Inflammatory macrophage (primary cell): ENCODE results near the gene YBX3.
A peak's percentile ranks its signal among the peaks of the same experiment; 100 is the strongest.
"Not testable (repeated sequence)": the region's sequence is repeated elsewhere in the genome, so short reads cannot be mapped to it uniquely, and the experiment has no call there.

Experiments
- DNase-seq, 2 donors: peaks; one replicate each; pipeline ENCODE4 v3.0.0-alpha.2; 2020 to 2022
- total RNA-seq, 18 experiments: gene quantifications; one replicate each; lab custom pipeline; 2026; ENCODE audit warnings: mixed read lengths in 6 of 18, inconsistent platforms in 2 of 18; lab: John Stamatoyannopoulos, UW

YBX3 gene
- total RNA-seq, result 62.7 to 142 (median 83.3) reads per million in 18 experiments

DNA sequence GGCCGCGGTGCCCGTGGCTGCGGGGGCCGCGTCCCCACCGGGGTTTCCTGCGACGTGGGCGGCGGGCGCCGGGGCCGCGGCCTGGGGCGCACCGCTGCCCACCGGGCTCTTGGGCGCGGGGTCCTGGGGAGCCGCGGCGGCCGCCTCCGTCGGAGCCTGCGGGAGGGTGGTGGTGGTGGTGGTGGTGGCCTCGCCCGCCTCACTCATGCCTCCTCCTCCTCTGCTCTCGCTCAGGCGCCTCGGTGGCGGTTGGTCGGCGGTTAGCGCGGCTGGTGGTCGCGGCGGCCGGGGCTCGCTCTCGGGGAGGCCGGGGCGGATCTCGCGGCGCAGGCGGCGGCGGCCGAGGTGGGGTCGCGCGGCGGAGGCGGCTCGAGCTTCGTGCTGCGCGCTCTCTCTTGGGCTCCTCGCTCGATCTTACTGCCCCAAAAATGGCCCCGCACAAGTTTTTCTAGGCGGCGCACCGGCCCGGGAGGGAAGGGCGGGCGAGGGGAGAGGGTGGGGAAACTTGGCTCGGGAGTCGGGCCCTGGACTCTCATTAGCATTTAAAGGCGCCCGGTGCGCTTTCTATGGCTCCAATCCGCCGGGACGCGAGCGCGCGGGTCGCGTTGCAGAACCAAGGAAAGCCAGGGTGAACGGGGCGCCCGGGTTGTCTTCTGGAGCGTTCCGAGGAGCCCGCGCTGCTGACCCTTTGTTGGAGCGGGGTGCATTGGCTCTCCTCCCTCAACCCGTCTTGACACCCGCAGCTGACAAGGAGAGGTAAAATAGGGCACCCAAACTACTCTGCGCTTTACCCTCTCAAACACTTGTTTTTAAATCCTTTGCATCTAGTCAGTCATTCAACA is at the start of gene YBX3:
Gene YBX3 (minus strand): TSS at position 419 of the 842 bp plus-strand sequence. CDS start 212 bp downstream, at position 207.
- DNase-seq, result peak; percentile 79 to 83

DNA sequence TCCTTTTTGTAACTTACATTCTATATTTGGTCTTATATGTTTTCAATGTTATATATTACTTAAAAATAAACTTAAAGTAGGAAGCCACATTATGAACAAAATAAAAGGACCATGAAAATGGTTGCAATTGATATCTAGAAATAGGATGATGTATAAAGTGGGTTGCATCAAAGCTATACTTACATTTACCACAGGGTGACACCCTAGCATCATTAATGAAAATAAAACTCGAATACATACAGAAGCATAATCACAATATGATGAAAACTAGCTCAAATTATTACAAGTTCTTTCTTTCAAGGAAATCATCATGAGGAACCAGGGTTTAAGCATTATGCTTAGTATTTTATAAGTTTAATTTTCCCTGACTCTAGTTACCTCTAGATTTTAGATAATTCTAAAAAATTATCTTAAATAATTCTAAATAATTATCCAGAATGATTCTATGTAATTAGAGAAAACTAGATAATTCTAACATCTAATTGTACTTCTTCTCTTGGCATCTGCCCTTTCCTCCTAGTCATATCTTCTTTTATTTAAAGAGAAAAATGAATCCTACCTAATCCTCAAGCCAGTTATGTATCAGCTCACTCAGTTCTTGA is 48.1 kb upstream of the YBX3 start:
- peak; percentile 6 to 57 for DNase-seq

DNA sequence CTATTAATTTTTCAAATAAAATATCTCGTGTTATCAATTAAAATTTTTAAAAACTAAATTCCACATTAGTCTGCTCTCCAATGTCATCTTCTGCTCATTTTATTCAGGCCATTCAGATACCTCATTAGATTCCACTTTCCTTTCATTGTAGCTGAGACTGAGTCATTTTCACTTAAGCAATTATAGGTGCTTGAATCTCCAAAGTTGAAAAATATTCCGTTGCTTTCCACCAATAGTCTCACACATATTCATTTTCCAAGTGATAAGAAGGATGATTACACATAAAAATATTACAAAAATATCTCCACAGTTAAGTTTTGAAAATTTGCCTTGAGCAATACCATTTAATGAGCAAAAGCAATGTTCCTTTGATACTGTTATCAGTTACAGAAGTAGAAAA is 36.5 kb upstream of the YBX3 start:
- no peak for DNase-seq

DNA sequence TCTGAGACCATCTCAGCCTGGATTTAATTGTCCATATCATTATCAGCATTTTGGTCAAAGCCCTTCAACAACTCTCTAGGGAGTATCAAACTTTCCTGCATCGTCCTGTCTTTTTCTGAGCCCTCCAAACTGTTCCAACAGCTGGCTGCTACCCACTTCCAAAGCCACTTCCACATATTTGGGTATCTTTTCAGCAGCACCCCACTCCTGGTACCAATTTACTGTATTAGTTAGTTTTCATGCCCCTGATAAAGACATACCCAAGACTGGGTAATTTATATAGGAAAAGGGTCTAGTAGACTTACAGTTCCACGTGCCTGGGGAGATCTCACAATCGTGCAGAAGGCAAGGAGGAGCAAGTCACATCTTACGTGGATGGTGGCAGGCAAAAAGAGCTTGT is 33.1 kb upstream of the YBX3 start:
- no peak for DNase-seq

DNA sequence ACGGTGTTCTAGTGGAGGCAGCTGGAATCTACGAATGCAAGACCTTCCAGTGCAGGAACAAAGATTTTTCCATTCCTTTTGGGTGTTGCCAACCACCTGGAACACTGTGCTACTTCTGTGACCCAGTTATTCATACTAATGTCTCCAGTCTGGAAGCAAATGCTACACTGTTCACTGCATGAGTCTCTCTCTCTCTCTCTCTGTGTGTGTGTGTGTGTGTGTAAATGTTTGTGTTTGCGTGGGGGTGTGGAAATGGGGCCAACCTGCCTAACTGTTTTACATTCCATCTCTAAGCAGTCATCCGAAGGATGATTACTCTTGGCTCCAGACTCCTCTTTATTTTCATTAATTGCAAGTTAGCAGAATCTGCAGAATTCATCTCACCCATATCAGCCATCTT is 29.9 kb upstream of the YBX3 start:
- no peak for DNase-seq

DNA sequence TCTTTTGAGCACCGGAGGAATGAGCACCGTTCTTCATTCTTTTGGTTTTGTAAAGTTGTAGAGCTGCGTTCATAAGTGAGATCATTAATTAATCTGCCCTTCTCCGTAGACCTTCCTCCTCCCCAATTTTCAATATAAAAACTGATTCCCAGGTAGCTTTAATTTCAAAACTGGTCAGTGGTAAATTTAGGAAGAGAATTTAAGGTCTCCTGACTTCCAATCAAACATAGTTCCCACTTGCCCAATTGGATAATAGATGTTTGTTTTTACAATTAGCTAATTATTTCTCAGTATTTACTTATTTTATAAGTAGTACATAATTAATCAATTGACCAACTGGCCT is 27.2 kb upstream of the YBX3 start:
- DNase-seq, result no peak

DNA sequence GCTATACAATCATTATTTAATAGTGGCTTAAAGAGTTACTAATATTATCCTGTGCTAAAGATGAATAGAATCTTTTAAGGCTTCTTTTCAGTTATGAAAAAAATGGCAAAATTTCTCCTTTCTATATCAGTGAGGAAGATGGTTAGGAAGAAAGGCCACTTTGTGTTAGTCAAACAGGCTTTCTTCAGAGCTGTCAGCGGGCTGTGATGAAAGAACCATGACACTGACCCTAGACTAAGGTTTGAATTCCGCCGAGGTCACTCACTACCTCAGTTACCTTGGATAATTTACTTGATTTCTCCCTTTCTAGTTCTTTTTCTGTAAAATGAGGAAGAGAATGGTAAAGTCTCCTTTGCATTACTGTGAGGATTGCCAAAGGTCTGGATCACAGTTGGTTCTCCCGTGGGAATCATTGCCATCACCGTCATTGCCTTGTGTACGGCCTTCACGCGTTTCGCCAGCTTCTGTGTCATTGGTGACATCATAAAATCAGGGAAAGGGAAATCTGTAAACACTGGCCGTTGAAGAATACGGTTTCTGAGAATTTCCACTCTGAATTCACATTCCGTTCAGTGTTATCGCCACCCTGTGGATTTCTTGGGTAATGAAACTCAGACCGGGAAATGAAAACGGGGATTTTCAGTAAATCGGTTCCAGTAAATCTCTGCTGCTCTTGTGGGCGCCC is 26.7 kb upstream of the YBX3 start:
- peak; percentile 83 to 91 for DNase-seq

DNA sequence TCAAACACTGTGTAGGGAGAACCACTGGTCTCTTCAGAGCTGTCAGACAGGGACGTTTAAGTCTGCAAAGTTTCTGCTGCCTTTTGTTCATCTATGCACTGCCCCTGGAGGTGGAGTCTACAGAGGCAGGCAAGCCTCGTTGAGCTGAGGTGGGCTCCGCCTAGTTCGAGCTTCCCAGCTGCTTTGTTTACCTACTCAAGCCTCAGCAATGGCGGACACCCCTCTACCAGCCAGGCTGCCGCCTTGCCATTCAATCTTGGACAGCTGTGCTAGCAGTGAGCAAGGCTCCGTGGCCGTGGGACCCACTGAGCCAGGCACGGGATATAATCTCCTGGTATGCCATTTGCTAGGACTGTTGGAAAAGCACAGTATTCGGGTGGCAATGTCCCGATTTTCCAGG is 24.6 kb upstream of the YBX3 start:
- DNase-seq, result no peak

DNA sequence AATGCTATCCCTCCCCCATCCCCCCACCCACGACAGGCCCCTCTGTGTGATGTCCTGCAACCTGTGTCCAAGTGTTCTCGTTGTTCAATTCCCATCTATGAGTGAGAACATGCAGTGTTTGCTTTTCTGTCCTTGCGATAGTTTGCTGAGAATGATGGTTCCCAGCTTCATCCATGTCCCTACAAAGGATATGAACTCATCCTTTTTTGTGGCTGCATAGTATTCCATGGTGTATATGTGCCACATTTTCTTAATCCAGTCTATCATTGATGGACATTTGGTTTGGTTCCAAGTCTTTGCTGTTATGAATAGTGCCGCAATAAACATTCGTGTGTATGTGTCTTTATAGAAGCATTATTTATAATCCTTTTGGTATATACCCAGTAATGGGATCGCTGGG is 20.3 kb upstream of the YBX3 start:
- DNase-seq, result not testable (repeated sequence)

DNA sequence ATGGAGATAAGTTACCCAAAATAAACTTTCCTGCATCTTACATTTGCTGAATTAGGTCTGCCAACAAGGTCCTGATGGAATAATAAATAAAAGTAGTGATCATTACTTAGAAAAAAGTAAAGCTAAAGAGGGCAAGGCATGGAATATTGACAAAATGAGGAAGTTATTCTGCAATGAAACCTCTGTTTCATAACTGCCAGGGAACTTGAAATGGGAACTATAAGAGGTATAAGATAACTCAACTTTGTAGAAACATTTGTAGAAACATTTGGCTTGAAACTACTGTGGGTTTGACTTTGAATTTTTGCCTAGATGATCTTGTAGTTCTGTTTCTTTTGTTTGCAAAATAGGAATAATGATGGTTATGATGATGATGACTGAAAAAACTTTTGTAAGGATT is 18.7 kb upstream of the YBX3 start:
- DNase-seq, result peak; percentile 63 to 85

DNA sequence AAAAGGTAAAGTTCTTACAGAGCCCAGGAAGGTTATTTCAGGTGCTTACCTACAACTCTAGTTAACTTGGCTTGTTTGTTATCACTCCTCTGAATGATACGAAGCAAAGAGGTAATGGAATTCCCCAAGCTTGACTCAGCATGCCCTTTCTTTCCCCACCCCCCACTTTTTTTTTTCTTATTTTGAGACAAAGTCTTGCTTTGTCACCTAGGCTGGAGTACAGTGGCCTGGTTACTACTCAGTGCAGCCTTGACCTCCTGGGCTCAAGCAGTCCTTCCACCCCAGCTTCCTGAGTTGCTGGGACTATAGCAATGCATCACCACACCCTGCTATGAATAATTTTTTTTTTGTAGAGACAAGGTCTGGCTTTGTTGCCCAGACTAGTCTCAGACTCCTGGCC is 17.1 kb upstream of the YBX3 start:
- DNase-seq, result no peak

DNA sequence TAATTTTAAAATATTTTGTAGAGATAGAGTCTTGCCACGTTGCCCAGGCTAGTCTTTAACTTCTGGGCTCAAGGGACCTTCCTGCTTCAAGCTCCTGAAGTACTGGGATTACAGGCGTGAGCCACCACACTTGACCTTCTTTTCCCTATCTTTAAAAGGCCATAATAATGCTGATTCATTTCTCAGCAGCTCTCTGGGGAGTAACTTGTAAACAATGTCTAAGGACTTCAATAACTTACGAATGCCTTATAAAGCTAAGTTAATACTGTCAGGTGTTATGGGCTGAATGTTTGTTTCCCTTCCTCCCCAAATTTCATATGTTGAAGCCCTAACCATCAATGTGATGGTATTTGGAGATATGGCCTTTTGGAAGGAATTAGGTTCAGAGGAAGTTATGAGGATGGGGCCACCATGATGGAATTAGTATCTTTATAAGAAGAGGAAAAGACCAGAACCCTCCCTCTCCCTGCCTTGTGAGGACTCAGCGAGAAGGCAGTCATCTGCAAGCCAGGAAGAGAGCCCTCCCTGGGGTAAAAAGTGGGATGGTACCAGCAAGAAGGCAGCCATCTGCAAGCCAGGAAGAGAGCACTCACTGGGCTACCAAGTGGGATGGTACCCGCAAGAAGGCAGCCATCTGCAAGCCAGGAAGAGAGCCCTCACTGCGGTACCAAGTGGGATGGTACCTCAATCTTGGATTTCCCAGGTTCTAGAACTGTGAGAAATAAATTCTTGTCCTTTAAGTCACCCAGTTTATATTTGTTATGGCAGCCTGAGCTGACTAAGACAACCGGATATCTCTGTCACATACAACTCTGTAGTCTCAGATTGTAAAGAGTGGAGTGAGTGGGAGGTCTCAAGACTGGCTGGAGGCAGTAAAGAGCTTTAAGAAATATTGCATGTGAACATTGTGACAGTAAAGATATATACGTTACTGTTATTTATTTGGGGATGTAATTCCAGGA is 16.3 kb upstream of the YBX3 start:
- DNase-seq, result no peak

DNA sequence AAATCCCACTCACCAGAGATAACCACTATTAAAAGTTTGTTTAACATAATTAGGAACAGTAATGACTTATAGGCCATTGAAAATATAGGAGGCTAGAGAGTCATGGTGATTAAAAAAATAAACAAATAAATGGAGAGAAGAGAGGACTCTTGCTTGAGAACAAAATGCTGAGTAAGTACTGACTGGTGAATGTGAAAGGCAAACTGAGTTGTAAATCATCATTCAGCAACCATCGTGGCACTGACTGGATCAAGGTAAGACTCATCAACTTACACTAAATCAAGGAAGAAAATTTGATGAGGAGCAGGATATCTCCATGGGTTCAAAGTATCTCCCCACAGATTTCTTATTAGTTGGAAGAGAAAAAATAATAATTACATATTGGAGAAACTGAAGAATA is 14.1 kb upstream of the YBX3 start:
- DNase-seq, result no peak

DNA sequence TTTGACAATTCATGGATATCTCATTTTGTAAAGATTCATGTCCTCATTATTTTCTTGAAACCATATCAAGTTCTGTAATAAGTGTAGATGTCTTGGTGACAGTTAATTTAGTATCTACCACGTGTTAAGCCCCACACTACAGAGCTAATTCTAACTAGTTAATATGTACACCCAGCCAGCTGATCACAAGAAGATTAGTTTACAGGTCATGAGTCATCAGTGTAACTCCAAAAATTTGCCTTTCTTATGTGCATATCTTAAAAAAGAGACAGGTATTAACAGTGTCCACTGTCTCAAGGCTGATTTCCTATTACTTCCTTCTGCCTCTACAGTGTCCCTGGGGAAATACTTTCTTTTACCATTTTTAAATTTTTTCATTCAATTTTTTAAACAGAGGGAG is 13.3 kb upstream of the YBX3 start:
- DNase-seq, result no peak

DNA sequence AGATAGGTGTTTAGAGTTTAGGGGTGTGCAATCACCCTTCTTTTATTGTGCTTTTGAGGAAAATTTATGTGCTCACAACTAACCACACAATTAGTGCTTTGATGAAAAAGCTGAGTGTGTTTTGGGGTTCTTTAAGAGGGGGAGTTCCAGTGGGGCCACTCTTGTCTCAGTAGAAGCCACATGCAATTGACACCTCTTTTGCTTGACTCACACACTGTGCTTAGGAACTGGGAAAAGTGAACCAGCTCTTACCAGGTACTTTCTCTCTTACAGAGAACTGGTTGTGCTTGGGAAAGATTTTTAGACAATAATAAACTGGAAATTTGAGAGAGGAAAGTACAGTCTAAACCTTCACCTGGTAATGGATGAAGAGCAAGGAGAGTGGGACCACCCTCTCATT is 12.3 kb upstream of the YBX3 start:
- DNase-seq, result no peak

DNA sequence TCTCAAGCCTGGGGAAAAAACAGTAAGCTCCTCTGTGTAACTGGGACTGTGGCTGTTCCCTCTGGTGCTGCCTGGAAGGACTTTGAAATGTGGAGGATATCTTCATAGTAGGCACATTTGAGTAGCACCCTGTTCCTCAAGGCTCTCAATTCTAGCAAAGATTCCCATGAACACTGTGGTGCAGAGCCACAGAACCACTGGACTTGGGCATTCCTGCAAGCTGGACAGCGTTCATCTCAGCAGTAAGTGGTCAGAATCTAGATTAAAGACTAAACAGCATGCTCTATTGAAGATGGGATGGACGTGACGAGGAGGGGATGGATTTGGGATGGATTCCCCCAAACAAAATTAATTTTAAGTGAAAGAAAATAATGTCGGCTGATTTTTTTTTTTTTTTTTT is 9.4 kb upstream of the YBX3 start:
- DNase-seq, result no peak

DNA sequence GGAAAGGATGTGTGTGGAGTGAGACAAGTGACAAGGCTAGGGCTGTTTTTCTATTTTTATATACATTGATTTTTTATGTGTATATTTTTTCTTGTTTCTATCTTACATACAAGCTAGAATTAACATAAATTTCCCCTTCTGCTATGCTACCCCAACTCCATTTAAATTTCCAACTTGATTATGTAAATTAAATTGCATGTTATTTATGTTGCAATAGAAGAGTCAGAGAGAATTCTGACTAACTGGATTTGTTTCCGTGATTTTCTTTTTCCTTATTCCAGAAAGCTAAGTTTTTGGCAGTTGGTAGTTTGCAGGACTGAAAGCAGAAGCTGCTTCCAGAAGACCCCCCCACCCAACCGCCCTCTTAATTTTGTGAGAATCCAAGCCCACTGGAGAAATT is 8.9 kb upstream of the YBX3 start:
- DNase-seq, result no peak

DNA sequence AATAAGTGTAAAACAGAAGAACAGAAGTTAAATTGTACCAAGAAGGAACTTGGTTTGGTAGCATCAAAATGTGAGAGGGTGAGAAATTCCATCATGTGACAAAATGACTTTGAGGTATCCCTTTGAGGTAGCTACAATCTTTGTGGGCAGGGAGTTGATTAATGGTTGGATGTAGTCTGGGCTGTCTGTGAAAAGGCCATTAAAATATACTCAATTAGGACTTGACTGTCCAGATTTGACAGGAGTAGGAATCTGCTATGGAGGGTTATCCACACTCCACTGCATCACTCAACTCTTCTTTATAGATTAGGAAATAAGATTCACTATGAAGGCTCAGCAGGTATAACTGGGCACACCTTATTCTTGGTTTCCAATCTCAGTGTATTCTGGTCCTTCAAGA is 7.4 kb upstream of the YBX3 start:
- DNase-seq, result no peak

DNA sequence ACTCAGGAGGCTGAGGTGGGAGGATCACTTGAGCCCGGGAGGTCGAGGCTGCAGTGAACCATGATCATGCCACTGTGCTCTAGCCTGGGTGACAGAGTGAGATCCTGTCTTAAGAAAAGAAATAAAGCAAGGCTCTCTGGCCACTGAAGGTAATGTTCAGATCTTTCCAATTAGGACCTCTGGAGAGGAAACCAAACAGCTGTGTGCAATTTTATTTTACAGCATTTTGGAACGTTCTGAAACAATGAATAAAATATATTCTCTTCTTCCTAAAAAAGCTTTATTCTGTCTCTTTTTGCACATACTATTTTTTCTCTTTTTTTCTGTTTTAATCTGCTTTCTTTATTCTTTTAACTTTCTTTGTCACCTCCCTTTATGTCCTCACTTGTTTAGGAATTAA is 5.0 kb upstream of the YBX3 start:
- DNase-seq, result no peak

DNA sequence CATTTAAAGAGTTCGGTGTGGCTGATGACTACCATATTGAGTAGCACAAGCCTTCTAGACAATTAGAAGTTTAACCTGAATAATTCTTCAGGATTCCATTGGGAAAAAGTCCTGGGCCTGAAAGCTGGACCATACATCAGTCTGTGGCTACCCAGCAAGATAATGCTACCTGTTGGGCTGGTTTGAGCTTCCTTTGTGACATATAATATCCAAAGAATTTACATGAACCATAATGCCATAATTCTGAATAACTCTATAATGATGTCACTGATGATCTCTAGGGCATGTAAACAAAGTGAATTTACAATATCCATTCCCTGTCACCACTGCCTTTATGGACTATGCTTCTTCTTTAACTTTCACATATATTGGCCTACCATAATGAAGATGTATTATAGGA is 3.8 kb upstream of the YBX3 start:
- no peak for DNase-seq

DNA sequence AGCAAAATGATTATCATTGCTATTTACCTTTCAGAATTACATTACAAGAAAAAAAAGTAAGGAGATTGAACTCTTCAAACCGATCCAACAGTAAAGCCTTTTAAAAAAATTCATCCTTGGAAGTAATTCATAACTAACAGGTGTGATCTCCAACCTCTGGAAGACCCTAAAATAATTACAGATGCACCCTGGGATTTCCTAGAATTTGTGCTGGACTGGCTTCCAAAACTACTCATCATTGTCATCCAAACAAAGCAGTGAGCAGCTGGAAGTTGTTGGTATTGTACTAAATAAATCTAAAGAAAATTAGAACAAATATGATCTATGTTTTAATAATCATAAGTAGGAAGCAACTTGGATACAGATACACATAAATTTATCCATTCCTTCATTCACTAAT is 1.9 kb upstream of the YBX3 start:
- no peak for DNase-seq

DNA sequence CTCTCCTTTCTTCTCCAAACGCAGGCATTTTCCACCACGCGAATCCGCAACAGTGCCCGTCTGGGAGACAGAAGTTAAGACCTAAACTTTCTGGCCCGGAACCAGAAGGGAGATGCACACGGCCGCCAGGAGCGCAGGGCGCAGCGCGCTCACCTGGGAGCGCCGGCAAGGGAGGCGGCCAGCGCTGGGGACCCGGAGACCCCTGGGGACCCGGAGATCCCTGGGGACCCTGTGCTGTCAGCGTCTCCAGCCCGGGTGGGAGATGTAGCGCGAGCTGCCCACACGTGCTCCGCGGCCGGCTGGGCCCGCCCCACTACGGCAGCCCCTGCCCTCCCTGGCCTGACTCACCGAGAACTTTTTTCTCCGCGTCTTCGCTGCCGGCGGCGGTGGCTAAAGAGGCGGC is 620 bp downstream of the YBX3 start:
- DNase-seq, result peak; percentile 21 to 52
